Measurements from ENCODE around the gene SLC25A48.

- no peak for TF ChIP-seq CTCF (IDR thresholded peaks at IDR 0.05)
- TF ChIP-seq POLR2A (IDR thresholded peaks at IDR 0.05) = no peak
These were observed 31.6 kb downstream of the SLC25A48 start for GRCh38 chr5:135866016-135866415.

Measured in ovary (tissue), 3 donors.